IPS-11a (cell line): ENCODE results near the gene TTBK2.
"Not testable (repeated sequence)": the region's sequence is repeated elsewhere in the genome, so short reads cannot be mapped to it uniquely, and the experiment has no call there.

Source experiments
- H3K4me3 ChIP-seq: one replicate; pipeline ENCODE4 v1.5.1; 2013; ENCODE audit warnings: low read depth, low read length, control low read depth

Gene TTBK2

DNA sequence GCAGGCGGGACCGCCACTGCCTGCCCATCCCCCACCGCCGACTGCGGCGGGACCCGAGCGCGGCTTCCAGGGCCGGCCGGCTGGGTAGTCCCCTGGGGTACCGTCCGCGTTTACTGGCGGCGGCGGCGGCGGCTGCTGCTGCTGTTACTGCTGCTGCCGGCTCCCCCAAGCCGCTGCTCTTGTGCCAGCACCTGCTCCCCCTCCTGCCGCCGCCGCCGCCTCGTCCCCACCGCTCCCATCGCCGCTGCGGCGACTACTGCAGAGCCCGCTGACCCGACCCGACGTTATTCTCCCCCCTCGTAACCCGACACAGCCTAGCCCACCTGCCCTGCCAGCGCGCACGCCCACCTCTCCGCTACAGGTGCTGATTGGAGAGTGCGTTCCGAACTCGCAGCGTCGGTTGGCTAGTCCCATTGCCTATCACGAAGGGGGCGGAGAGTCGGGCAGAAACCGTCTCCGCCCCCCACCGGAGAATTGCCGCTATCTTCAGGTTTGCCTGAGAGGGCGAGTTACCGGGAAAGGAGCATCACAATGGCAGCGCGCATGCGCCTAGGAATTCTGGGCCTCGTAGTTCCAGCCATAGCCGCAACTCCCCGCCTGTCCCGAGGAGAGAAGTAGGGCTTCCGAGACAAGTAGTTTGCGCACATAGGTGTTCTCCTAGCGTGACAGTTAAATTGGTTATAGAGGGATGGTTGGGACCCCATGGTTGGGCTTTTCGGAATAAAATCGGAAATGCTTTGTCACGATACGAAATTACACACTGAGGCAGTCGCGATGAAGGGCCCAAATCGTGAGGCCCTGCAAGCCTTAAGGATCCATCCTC, at the start of gene TTBK2:
Gene TTBK2, minus strand, starts transcription at position 260 of the 823 bp plus-strand sequence. CDS start 42,161 bp downstream, outside the sequence.
- peak within 1 kb of the TSS; percentile 91 for H3K4me3 ChIP-seq

DNA sequence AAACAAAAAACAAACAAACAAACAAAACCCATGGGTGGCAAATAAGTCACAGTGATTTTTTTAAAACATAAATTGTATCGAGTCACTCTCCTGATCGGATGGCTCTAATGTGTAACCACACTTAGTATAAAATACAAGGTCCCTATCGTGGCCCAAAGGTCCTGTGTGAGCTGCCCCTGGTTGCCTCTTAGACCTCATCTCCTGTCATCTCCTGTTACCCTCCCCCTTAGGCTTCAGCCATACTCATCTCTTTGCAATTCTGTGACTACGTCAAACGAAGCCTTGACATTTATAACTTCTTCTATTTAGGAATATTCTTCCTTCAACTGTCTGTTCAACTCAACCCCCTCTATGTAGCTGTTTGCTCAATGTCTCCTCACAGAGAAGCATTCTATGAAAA, 43.9 kb upstream of the TTBK2 start:
- no peak overlapping the region for H3K4me3 ChIP-seq

DNA sequence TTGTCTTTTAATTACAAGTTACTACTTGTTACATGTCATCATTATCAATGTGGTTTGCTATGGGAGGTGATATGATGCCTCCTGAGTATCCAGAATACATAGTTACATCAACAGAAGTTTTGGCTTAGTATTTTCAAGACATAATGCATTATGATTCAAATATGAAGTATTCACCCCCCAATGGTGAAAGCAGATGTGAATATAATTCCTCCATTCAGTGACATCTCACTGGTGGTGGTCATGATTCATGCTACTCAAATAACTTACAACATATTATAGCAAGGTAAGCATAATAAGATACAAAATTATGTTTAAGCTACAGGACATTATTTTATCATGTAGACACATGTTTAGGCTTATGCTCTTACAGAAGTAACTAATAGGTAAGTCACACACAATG, 34.9 kb upstream of the TTBK2 start:
- no peak overlapping the region for H3K4me3 ChIP-seq

DNA sequence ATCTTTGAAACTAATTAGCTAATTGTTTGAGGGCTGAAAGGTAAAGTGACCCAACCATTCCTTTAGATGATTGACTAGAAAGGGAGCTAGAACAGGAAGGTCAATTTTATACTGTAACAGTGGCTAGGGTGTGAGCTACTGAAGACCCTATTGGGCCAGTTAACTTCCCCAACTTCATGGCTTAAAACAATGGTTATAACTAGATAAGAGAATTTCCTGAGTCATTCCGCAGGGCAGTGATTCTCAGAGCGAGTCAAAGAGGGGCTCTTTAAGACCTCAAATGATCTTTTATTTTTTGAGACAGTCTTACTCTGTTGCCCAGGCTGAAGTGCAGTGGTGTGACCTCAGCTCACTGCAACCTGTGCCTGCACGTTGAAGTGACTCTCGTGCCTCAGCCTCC, 33.7 kb upstream of the TTBK2 start:
- H3K4me3 ChIP-seq: no peak overlapping the region

DNA sequence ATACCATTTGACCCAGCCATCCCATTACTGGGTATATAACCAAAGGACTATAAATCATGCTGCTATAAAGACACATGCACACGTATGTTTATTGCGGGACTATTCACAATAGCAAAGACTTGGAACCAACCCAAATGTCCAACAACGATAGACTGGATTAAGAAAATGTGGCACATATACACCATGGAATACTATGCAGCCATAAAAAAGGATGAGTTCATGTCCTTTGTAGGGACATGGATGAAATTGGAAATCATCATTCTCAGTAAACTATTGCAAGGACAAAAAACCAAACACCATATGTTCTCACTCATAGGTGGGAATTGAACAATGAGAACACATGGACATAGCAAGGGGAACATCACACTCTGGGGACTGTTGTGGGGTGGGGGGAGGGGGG, 28.3 kb upstream of the TTBK2 start:
- H3K4me3 ChIP-seq: not testable (repeated sequence)

DNA sequence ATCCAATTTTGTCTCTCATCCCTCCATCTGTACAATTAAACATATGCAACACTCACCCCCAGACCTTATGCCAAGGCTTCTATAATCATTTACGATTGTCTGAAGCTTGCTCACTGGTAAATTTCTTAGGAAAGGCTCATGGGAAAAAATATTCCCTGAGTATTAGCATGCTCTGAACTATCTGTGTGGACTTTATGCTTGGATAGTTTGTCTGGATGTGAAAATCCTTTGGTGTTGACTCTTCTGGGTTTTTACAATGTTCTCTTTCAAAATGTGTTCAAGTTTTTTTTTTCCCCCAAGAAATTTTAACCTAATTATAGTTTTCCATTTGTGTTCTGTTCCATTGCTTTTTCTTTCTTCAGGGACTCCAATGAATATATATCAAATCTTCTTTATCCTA, 19.9 kb upstream of the TTBK2 start:
- H3K4me3 ChIP-seq: no peak overlapping the region

DNA sequence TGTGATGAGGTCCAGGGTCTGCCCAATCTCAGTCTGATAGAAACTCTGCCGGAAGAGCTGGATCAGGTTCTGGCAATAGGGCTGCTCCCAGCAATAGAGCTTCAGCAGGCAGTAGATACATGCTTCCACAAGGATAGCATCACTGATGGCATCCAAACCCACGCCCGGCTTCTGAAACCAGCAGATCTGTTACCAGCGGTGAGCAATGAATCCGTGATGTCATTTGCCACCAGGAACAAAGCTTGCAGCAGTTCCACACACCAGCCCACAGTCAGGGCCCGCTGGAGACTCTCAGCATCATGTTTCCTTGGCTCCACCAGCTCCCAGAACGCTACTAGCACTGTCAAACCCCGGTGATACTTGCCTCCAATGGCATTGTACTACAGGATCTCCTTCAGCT, 19.3 kb upstream of the TTBK2 start:
- no peak overlapping the region for H3K4me3 ChIP-seq

DNA sequence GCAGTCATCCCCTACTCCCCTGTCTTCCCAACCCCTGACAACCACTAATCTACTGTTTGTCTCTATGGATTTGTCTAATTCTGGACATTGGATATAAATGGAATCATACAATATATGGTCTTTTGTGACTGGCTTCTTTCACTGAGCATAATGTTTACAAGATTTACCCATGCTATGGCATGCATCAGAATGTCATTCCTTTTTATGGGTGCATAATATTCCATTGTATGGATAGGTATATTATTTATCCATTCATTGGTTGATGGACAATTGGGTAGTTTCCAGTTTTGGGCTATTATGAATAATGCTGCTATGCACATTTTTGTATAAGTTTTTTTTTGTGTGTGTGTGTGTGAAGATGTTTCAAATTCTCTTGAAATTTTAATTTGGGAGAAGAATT, 16.6 kb upstream of the TTBK2 start:
- no peak overlapping the region for H3K4me3 ChIP-seq

DNA sequence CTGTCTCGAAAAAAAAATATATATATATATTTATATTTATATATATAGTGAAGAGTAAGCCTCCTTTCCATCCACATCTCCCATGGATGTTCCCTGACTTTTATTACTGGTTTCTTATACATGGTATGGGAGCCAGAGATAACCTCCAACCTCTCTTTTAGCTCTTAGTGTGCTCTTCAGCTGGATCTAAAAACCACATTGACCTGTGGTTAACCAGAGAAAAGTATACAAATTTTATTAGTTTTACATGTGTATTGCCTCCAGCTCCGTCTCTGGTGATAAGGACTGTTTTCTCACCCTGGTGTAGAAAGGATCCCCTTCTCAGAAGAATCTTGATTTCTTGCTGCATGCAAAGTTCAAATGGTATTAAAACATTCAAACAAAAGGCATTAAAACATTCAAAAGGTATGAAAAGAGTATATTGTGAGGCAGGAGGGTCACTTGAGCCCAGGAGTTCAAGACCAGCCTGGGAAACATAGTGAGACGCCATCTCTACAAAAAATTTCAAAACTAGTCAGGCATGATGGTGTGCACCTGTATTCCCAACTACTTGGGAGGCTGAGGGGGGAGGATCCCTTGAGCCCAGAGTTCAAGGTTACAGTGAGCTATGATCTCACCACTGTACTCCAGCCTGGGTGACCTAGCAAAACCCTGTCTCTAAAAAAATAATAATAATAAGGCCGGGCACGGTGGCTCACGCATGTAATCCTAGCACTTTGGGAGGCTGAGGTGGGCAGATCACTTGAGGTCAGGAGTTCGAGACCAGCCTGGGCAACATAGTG, 13.5 kb upstream of the TTBK2 start:
- no peak overlapping the region for H3K4me3 ChIP-seq

DNA sequence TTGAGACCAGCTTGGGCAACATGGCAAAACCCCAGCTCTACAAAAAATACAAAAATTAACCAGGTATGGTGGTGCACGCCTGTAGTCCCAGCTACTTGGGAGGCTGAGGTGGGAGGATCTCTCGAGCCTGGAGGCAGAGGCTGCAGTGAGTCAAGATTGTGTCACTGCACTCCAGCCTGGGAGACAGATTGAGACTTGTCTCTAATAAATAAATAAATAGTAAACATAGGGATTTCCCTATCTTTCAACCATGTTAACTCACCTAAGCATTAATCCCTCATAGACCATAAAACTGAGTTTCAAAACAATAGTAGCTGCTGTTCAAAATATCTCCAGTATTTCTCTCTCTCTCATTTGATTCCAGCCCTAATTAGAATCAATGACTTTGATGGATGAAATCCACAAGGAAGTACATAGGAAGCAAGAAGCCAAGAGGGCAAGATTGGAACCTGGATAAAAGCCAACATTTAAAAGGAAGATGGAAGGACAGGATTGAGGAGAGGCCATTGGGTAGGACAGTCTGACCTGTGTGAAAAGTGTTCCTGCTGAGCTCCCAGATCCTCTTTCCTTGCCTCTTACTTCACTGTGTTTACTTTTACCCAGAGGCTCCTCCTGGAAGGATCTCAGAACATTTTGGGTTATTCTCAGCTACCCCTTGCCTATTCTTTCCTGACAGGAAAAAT, 12.4 kb upstream of the TTBK2 start:
- H3K4me3 ChIP-seq: no peak overlapping the region

DNA sequence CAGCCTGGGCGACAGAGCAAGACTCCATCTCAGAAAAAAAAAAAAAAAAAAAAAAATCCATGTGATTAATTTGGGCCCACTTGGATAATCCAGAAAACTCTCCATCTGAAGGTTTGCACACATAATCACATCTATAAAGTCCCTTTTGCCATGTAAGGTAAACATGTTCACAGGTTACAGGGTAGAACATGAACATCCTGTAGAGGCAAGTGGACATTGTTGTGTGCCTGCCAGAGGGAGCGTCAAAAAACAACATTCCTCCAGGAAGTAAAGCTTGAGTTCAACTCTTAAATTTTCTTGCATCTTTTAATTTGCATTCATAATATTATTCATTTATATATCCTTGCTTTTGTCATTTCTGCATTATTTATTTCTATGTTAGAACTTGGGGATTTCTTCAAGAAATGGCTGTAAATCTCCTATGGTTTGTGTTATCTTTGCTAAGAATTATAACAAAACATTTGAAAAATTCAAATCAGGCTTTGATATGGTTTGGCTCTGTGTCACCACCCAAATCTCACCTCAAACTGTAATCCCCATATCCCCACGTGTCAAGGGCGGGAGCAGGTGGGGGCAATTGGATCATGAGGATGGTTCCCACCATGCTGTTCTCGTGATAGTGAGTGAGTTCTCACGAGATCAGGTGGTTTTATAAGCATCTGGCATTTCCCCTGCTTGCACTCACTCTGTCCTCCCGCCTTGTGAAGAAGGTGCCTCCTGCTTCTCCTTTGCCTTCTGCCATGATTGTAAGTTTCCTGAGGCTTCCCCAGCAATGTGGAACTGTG, 11.3 kb upstream of the TTBK2 start:
- H3K4me3 ChIP-seq: no peak overlapping the region

DNA sequence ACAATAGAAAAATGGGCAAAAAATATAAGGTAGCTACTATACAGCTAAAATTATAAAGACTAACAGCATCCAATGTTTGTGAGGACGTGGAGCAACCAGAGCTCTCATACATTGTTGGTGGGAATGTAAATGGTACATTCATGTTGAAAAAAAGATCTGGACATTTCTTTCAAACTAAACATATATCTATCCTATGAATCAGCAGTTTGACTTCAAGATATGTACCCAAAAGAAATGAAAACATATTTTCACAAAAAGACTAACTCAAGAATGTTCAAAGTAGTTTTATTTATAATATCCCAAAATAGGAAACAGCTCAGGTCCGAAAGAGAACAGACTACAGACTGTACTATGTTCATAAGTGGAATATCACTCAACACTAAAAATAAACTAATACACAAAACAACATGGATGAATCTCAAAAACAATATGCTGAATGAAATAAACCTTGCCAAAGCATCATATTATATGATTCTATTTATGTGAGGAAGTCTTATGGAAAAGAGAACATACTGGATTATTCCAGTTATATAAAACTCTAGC, 8.8 kb upstream of the TTBK2 start:
- H3K4me3 ChIP-seq: no peak overlapping the region

DNA sequence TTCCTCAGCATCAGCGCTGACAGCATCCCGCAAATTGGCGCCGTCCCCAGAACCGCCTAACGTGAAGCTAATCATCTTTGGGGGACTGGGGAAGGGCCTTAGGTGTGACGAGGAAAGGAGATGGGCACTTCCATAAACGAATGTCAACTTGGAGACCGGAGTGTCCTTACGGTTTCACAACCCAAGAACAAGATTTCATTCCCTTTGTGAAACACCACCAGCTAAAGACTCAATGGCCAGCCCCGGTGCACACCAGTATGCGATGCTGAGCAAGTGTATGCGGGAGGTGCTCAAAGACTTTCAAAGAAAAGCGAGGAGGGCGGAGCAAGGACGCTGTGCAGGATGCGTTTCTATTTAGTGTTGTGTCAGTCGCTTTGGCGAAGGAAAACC, 759 bp upstream of the TTBK2 start:
- peak overlapping the region; percentile 91 for H3K4me3 ChIP-seq

DNA sequence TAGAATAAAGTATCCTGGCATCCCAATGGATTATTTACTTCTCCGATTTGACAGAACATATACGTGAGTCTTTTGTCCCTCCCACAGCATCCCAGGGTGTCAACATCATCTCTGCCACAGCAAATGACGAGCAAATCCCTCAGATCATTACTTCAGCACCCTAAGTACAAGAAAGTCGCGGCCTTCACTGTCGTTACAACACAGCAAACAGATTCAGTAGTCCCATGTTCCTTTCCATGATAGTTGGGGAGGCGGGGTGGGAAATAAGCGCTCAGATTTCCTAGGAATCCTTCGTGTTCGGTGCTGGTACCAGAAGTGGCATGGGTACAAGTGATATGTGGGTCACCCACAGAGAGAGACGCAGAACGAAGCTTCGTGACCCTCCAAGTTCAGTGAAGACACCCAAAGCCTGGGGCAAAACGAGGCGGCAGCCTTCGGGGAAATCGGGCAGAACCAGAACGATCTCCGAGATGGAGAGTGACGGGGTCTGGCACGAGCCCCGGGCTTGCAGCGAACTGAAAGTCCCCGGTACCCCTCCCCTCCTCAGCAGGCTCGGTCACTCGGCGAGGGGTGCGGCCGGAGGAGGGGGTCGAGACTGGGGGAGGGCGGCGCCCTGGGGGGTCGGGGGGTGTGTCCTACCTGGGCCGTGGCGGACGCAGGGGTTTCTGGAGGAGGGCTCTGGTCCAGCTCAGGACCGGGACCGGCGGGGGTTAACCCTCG, 619 bp downstream of the TTBK2 start:
- H3K4me3 ChIP-seq: peak overlapping the region; percentile 91

DNA sequence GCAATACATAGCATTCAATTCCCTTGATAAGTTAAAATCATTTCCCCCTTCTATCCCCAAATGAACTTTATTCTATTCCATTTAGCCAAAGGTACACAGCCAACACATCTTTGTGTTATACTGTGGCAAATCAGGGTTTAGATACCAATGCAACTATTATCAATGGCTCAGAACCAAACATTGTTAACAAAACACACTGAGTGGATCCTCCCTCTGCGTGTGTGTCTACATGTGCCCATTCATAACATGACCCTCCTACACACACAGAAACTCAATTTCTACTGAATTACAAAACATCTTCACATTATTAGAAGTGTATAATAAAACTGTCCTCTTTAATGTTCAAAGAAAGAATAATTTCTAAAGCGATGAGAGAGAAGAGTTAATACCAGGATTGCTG, 1.3 kb downstream of the TTBK2 start:
- H3K4me3 ChIP-seq: peak overlapping the region; percentile 91

DNA sequence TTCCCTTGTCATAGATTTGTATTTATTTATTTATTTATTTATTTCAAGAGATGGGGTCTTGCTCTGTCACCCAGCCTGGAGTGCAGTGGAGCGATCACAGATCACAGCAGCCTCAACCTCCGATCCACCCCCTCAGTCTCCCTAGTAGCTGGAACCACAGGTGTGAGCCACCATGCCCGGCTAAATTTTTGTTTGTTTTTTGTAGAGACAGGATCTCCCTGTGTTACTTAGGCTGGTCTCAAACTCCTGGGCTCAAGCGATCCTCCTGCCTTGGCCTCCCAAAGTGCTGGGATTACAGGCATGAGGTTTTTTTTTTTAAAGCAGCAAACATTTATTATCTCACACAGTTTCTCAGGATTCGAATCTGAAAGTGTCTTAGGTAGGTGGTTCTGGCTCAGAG, 2.5 kb downstream of the TTBK2 start:
- no peak overlapping the region for H3K4me3 ChIP-seq

DNA sequence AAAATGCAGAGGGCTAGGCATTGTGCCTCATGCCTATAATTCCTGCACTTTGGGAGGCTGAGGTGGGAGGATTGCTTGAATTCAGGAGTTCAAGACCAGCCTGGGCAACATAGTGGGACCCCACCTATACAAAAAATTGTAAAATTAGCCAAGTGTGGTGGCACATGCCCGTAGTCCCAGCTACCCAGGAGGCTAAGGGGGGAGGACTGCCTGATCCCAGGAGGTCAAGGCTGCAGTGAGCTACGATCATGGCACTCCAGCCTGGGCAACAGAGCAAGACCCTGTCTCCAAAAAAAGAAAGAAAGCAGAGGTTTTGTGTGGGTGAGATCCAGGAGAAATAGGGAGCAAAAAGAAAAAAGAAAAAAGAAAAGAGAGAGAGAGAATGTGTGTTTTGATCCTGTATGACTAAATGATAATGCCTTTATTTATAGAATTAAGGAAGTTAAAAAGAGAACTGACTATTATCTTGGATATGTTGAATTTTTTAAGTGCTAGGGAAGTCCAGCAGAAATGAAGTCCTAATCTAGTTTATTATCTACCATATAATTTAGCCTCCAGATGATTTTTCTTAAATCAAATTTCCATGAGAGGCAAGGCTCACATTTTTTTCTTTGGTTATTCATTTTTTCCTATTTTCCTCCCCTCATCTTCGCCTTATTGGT, 4.8 kb downstream of the TTBK2 start:
- no peak overlapping the region for H3K4me3 ChIP-seq

DNA sequence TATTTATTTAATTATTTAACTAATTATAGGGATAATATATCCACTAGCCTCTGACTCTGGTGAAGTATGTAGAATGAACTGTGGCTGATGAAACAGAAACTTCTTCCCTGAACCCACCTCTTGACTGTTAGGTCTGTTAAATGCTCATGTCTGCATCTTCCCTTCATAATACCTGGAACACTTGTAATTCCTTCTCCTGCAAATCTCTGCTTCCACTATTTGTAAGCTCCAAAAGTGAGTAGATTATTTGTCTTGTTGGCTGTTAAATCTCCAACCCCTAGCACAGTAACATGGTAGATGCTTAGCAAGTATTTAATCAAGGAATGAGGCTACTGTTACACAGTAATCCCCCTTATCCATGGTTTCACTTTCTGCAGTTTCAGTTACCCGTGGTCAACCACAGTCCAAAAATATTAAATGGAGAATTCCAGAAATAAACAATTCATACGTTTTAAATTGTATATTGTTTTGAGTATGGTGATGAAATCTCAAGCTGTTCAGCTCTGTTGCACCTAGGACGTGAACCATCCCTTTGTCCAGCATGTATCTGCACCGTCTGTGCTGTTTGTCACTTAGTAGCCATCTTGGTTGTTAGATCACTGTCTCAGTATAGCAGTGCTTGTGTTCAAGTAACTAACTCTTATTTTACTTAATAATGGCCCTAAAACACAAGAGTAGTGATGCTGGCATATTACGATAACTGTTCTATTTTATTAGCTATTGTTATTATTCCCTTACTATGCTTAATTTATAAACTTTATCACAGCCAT, 5.7 kb downstream of the TTBK2 start:
- H3K4me3 ChIP-seq: no peak overlapping the region
